ENCODE data around the gene USP43.
A peak's percentile ranks its signal among the peaks of the same experiment; 100 is the strongest.

Gene USP43

GRCh38 chr17:9676084-9676483 lies 30.8 kb downstream of the USP43 start:
- no peak overlapping the region for H3K4me3 ChIP-seq (ENCODE audit: low read length)
- TF ChIP-seq CTCF (conservative IDR thresholded peaks at IDR 0.05; ENCODE audit: low read length) = peak; percentile 44
- DNase-seq (ENCODE audit: low read depth) = no peak

GRCh38 chr17:9676820-9677310 lies 31.5 kb downstream of the USP43 start:
- DNase-seq (ENCODE audit: low read depth) = peak; percentile 52
- H3K4me3 ChIP-seq (ENCODE audit: low read length) = no peak overlapping the region
- TF ChIP-seq CTCF (conservative IDR thresholded peaks at IDR 0.05; ENCODE audit: low read length) = no peak

DNA sequence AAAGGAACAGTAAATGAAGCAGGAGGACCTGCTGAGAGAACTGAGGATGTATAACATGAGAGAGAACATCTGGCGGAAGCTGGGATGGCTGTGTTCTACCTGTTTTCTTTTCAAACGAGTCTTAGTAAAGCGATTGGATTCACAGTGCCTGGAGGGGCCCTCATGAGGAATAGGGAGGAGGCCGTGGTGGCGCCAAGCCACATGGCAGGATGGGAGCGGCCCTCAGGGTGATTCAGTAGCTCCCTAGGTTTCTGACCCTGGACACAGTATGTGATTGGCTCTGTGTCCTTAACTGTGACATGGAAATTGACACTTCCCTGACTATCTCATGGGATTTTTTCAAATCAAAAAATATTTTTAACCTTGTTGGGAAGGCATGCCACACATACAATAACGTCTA lies 32.1 kb downstream of the USP43 start:
- no peak for TF ChIP-seq CTCF (conservative IDR thresholded peaks at IDR 0.05; ENCODE audit: low read length)
- no peak for DNase-seq (ENCODE audit: low read depth)
- no peak overlapping the region for H3K4me3 ChIP-seq (ENCODE audit: low read length)

DNA sequence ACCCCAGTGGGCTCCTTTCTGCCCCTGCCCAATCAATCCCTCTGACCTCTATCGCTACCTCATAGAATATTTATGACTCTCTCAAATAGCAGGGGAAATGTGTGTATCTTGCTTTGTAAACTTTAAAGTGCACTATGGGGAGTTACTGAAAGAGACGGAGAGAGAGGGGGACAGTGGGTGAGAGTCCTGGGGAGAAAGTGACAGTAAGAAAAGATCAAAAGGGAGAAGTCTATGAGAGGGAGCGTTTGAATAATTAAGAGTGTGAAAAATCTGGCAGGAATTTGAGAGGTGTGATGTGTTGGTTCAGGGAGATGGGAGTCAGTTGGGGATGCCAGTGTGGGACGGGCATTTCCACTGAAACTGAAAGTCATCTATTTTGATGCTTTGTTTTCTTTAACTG lies 32.6 kb downstream of the USP43 start:
- TF ChIP-seq CTCF (conservative IDR thresholded peaks at IDR 0.05; ENCODE audit: low read length) = no peak
- no peak overlapping the region for H3K4me3 ChIP-seq (ENCODE audit: low read length)
- no peak for DNase-seq (ENCODE audit: low read depth)

GRCh38 chr17:9684955-9685621 lies 39.8 kb downstream of the USP43 start:
- DNase-seq (ENCODE audit: low read depth) = no peak
- H3K4me3 ChIP-seq (ENCODE audit: low read length) = no peak overlapping the region
- TF ChIP-seq CTCF (conservative IDR thresholded peaks at IDR 0.05; ENCODE audit: low read length) = no peak

DNA sequence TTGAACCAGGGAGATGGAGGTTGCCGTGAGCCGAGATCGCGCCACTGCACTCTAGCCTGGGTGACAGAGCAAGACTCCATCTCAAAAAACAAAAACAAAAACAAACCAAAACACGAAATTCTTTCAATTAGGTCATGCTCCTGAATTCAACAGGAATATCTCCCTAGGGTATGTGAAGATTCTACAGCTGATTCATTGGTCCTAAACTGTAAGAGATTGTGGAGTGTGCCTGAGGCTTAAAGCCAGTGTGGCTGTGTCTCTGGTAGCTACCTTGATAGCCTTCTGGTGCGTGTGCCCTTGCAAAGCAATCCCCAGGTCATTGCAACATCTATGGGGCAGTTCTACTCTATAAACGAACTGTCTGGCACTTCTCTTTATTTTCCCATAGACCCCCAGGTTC lies 48.4 kb downstream of the USP43 start:
- no peak overlapping the region for H3K4me3 ChIP-seq (ENCODE audit: low read length)
- TF ChIP-seq CTCF (conservative IDR thresholded peaks at IDR 0.05; ENCODE audit: low read length) = no peak
- DNase-seq (ENCODE audit: low read depth) = no peak

DNA sequence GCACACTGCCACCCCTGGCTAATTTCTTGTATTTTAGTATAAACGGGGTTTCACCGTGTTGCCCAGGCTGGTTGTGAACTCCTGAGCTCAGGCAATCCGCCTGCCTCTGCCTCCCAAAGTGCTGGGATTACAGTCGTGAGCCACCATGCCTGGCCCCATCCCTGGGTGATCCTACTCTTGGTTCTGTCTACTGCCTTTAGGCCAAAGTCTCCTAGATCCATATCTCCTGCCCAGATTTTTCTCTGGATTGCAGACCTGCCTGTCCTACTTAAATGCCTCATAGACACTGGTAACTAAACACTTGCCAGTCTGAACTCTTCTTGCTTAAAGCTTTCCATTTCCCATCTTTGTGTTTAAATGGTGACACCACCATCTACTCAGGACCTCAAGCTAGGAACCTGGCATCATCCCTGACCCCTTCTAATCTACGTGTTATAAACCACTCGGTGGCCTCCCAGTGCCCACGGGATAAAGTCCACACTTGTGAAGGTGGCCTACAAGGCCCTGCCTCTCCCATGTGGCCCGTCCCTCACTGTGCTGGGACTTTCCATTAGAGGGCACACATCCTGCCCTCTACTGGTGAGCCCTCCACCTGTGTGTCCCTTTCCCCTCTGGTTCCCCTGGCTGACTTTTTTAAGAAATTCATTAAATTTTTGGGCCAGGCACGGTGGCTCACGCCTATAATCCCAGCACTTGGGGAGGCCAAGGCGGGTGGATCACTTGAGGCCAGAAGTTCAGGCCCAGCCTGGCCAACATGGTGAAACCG lies 51.1 kb downstream of the USP43 start:
- H3K4me3 ChIP-seq (ENCODE audit: low read length) = no peak overlapping the region
- TF ChIP-seq CTCF (conservative IDR thresholded peaks at IDR 0.05; ENCODE audit: low read length) = no peak
- DNase-seq (ENCODE audit: low read depth) = no peak

Measured in AG10803 (cell line).